Measurements from ENCODE around the gene ARHGEF28.

GRCh38 chr5:73957397-73958001, 331.5 kb downstream of the ARHGEF28 start:
- no peak for TF ChIP-seq MEF2A (IDR thresholded peaks at IDR 0.05; ENCODE audit: control insufficient read depth, low read depth, low read length)
- TF ChIP-seq EZH2 (IDR thresholded peaks at IDR 0.05; ENCODE audit: borderline replicate concordance, low read depth, low read length): no peak
- no peak for TF ChIP-seq FOXK2 (conservative IDR thresholded peaks at IDR 0.05 in 1 of 2, IDR thresholded peaks at IDR 0.05 in 1 of 2; ENCODE audit: low read depth in 2 of 2)
- no peak for TF ChIP-seq ZNF76 (CRISPR knock-in tag; IDR thresholded peaks at IDR 0.05; ENCODE audit: borderline replicate concordance)
- no peak for TF ChIP-seq CBX5 (IDR thresholded peaks at IDR 0.05; ENCODE audit: borderline replicate concordance, low read depth)
- no peak for TF ChIP-seq CTCF (IDR thresholded peaks at IDR 0.05 in 2 of 3, conservative IDR thresholded peaks at IDR 0.05 in 1 of 3; ENCODE audit: insufficient read depth in 2 of 3, low read depth in 1 of 3, low read length in 3 of 3)
- TF ChIP-seq, protein P1, sequence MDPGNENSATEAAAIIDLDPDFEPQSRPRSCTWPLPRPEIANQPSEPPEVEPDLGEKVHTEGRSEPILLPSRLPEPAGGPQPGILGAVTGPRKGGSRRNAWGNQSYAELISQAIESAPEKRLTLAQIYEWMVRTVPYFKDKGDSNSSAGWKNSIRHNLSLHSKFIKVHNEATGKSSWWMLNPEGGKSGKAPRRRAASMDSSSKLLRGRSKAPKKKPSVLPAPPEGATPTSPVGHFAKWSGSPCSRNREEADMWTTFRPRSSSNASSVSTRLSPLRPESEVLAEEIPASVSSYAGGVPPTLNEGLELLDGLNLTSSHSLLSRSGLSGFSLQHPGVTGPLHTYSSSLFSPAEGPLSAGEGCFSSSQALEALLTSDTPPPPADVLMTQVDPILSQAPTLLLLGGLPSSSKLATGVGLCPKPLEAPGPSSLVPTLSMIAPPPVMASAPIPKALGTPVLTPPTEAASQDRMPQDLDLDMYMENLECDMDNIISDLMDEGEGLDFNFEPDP (CRISPR knock-in tag; IDR thresholded peaks at IDR 0.05): no peak
- no peak for TF ChIP-seq PREB (CRISPR knock-in tag; IDR thresholded peaks at IDR 0.05)
